ENCODE results near the gene SLC12A7. TPM values are rescaled to one million over a fixed set of nuclear protein-coding genes. Genes with fewer than 3 reads are reported as not detected.

The SLC12A7 gene
- total and polyA plus RNA-seq, 2 of the 13 experiments (the other 11 are each of a cell fraction or from before 2014, with no cell fraction given): 14.0 to 18.5 TPM

GRCh38 chr5:1127959-1128785 lies 16.3 kb upstream of the SLC12A7 start (continued):
- TF ChIP-seq BRF2 (CRISPR knock-in tag; IDR thresholded peaks at IDR 0.05): no peak
- TF ChIP-seq, protein P1, sequence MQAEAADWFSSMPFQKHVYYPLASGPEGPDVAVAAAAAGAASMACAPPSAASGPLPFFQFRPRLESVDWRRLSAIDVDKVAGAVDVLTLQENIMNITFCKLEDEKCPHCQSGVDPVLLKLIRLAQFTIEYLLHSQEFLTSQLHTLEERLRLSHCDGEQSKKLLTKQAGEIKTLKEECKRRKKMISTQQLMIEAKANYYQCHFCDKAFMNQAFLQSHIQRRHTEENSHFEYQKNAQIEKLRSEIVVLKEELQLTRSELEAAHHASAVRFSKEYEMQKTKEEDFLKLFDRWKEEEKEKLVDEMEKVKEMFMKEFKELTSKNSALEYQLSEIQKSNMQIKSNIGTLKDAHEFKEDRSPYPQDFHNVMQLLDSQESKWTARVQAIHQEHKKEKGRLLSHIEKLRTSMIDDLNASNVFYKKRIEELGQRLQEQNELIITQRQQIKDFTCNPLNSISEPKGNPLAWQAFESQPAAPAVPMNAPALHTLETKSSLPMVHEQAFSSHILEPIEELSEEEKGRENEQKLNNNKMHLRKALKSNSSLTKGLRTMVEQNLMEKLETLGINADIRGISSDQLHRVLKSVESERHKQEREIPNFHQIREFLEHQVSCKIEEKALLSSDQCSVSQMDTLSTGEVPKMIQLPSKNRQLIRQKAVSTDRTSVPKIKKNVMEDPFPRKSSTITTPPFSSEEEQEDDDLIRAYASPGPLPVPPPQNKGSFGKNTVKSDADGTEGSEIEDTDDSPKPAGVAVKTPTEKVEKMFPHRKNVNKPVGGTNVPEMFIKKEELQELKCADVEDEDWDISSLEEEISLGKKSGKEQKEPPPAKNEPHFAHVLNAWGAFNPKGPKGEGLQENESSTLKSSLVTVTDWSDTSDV (CRISPR knock-in tag; IDR thresholded peaks at IDR 0.05): no peak
- TF ChIP-seq ZNF816 (CRISPR knock-in tag; IDR thresholded peaks at IDR 0.05; ENCODE audit: borderline replicate concordance): no peak
- 0 out of 2 replicates have a peak, but pooled peaks have one; percentile 19 for TF ChIP-seq RARA (CRISPR knock-in tag; IDR thresholded peaks at IDR 0.05)
- TF ChIP-seq ZKSCAN5 (CRISPR knock-in tag; IDR thresholded peaks at IDR 0.05): no peak
- TF ChIP-seq, protein P2, sequence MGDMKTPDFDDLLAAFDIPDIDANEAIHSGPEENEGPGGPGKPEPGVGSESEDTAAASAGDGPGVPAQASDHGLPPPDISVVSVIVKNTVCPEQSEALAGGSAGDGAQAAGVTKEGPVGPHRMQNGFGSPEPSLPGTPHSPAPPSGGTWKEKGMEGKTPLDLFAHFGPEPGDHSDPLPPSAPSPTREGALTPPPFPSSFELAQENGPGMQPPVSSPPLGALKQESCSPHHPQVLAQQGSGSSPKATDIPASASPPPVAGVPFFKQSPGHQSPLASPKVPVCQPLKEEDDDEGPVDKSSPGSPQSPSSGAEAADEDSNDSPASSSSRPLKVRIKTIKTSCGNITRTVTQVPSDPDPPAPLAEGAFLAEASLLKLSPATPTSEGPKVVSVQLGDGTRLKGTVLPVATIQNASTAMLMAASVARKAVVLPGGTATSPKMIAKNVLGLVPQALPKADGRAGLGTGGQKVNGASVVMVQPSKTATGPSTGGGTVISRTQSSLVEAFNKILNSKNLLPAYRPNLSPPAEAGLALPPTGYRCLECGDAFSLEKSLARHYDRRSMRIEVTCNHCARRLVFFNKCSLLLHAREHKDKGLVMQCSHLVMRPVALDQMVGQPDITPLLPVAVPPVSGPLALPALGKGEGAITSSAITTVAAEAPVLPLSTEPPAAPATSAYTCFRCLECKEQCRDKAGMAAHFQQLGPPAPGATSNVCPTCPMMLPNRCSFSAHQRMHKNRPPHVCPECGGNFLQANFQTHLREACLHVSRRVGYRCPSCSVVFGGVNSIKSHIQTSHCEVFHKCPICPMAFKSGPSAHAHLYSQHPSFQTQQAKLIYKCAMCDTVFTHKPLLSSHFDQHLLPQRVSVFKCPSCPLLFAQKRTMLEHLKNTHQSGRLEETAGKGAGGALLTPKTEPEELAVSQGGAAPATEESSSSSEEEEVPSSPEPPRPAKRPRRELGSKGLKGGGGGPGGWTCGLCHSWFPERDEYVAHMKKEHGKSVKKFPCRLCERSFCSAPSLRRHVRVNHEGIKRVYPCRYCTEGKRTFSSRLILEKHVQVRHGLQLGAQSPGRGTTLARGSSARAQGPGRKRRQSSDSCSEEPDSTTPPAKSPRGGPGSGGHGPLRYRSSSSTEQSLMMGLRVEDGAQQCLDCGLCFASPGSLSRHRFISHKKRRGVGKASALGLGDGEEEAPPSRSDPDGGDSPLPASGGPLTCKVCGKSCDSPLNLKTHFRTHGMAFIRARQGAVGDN (CRISPR knock-in tag; IDR thresholded peaks at IDR 0.05): peak; percentile 41
- TF ChIP-seq SP2 (CRISPR knock-in tag; IDR thresholded peaks at IDR 0.05): no peak
- TF ChIP-seq RXRB (CRISPR knock-in tag; IDR thresholded peaks at IDR 0.05; ENCODE audit: borderline replicate concordance): no peak
- no peak for TF ChIP-seq PCBP1 (IDR thresholded peaks at IDR 0.05; ENCODE audit: borderline replicate concordance, low read depth, low read length)
- TF ChIP-seq GABPB1 (CRISPR knock-in tag; IDR thresholded peaks at IDR 0.05): no peak
- peak; percentile 11; the same call in 1 of the 2 replicates for TF ChIP-seq GABPA (IDR thresholded peaks at IDR 0.05; ENCODE audit: low read depth, low read length)
- no peak for TF ChIP-seq GABPA (CRISPR knock-in tag; IDR thresholded peaks at IDR 0.05; ENCODE audit: low read depth)
- TF ChIP-seq, protein P3, sequence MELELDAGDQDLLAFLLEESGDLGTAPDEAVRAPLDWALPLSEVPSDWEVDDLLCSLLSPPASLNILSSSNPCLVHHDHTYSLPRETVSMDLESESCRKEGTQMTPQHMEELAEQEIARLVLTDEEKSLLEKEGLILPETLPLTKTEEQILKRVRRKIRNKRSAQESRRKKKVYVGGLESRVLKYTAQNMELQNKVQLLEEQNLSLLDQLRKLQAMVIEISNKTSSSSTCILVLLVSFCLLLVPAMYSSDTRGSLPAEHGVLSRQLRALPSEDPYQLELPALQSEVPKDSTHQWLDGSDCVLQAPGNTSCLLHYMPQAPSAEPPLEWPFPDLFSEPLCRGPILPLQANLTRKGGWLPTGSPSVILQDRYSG (CRISPR knock-in tag; IDR thresholded peaks at IDR 0.05): no peak
- no peak for TF ChIP-seq NR3C1 (CRISPR knock-in tag; IDR thresholded peaks at IDR 0.05)
- TF ChIP-seq ZNF570 (CRISPR knock-in tag; IDR thresholded peaks at IDR 0.05; ENCODE audit: borderline replicate concordance): no peak
- TF ChIP-seq RNF2 (conservative IDR thresholded peaks at IDR 0.05; ENCODE audit: low read depth): 0 out of 2 replicates have a peak, but pooled peaks have one; percentile 18
- TF ChIP-seq ZC3H4 (CRISPR knock-in tag; IDR thresholded peaks at IDR 0.05; ENCODE audit: borderline replicate concordance): no peak
- no peak for TF ChIP-seq ZMAT5 (CRISPR knock-in tag; IDR thresholded peaks at IDR 0.05; ENCODE audit: borderline replicate concordance, low read depth)
- TF ChIP-seq ZNF292 (CRISPR knock-in tag; IDR thresholded peaks at IDR 0.05; ENCODE audit: borderline replicate concordance, low read depth): no peak
- TF ChIP-seq RELA (CRISPR knock-in tag; IDR thresholded peaks at IDR 0.05): no peak
- TF ChIP-seq CHD2 (IDR thresholded peaks at IDR 0.05; ENCODE audit: low read depth, low read length): no peak
